Measurements from ENCODE around the gene DCAF4. TPM values are rescaled to one million over a fixed set of nuclear protein-coding genes. Genes with fewer than 3 reads are reported as not detected.

The DCAF4 gene
- polyA plus RNA-seq, 1 of the 3 experiments (the other 2 are of a cell fraction), result 17.9 TPM

DNA sequence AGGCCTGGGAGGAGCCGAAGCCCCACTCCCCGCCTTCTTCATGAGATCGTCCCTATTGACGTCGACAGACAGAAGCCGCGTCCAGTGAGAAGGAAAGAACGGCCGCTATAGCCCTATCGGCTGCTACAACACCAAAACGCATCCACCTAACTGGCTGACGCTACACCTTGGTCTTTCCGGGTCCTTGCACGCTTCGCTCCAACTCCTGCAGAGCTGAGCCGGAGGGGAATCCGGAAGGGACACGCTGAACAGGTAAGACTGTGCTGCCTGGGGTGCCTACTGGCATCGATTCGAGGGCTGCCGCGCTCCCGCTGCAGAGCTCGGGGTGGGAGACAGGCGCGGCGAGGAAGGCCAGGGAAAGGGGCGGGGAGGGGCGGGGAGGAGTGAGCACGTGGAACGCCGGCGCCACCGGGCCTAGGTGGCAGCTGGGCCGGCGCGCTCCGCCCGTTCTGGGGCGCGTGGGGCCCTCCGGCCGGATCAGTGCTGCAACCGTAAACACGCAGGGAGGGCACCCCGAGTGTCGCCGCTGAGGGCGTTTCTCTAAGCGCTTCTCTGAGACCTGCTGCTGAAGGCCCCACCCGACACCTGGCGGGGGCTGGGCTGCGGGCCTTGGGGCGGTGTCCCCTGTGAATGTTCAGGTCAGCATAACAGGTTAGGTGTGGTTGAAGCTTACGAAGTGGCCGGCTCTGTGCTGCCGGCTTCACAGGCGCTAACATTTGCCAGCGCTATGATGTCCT is at the start of gene DCAF4 (continued):
- TF ChIP-seq EP300 (IDR thresholded peaks at IDR 0.05; ENCODE audit: borderline replicate concordance in 1 of 2, low read depth in 1 of 2, low read length in 1 of 2) (no peak), EZH2phosphoT487 (IDR thresholded peaks at IDR 0.05; ENCODE audit: borderline replicate concordance, low read depth) (no peak), NRF1 (IDR thresholded peaks at IDR 0.05; ENCODE audit: low read depth, low read length) (no peak), RCOR1 (IDR thresholded peaks at IDR 0.05; ENCODE audit: low read length) (no peak), YY1 (IDR thresholded peaks at IDR 0.05; ENCODE audit: low read depth) (no peak), USF1 (IDR thresholded peaks at IDR 0.05; ENCODE audit: borderline replicate concordance, low read depth) (peak; percentile 49; the same call in 1 of the 2 replicates), MEF2A (IDR thresholded peaks at IDR 0.05; ENCODE audit: borderline replicate concordance, low read depth) (no peak)
- TF ChIP-seq, protein P1, sequence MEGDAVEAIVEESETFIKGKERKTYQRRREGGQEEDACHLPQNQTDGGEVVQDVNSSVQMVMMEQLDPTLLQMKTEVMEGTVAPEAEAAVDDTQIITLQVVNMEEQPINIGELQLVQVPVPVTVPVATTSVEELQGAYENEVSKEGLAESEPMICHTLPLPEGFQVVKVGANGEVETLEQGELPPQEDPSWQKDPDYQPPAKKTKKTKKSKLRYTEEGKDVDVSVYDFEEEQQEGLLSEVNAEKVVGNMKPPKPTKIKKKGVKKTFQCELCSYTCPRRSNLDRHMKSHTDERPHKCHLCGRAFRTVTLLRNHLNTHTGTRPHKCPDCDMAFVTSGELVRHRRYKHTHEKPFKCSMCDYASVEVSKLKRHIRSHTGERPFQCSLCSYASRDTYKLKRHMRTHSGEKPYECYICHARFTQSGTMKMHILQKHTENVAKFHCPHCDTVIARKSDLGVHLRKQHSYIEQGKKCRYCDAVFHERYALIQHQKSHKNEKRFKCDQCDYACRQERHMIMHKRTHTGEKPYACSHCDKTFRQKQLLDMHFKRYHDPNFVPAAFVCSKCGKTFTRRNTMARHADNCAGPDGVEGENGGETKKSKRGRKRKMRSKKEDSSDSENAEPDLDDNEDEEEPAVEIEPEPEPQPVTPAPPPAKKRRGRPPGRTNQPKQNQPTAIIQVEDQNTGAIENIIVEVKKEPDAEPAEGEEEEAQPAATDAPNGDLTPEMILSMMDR (IDR thresholded peaks at IDR 0.05), result no peak
- TF ChIP-seq, protein P2, sequence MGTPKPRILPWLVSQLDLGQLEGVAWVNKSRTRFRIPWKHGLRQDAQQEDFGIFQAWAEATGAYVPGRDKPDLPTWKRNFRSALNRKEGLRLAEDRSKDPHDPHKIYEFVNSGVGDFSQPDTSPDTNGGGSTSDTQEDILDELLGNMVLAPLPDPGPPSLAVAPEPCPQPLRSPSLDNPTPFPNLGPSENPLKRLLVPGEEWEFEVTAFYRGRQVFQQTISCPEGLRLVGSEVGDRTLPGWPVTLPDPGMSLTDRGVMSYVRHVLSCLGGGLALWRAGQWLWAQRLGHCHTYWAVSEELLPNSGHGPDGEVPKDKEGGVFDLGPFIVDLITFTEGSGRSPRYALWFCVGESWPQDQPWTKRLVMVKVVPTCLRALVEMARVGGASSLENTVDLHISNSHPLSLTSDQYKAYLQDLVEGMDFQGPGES (IDR thresholded peaks at IDR 0.05; ENCODE audit: low read depth, low read length), result peak; percentile 78

DNA sequence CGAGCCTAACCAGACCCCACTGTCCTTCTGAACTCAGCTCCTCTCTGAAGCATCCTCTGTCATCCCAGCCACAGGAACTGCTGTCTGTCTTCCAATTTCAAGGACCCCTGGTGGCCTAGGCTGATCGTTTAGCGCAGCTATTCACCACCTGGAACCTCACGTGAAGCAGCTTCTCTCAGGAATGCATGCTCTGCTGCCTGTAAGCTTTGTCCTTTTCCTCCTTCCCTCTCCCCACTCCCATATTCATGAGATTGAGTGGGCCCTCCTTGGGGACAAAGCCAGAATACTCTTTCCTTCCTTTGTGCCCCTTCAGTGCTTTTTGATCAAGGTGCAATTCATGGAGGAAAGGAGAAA is 49.6 kb upstream of the DCAF4 start:
- no peaks in the 10 kb centered on the region for H3K36me3 ChIP-seq (replicated peaks in 1 of 2; ENCODE audit: control insufficient read depth in 1 of 2, insufficient read depth in 2 of 2, low read length in 1 of 2)
- no peak overlapping the region for H3K4me2 ChIP-seq
- H3K27me3 ChIP-seq (ENCODE audit: insufficient read depth), result no peaks in the 10 kb centered on the region
- no peak for TF ChIP-seq FOXM1 (IDR thresholded peaks at IDR 0.05; ENCODE audit: low read depth)
- no peak for TF ChIP-seq JUND (IDR thresholded peaks at IDR 0.05)
- no peak for TF ChIP-seq RAD21 (IDR thresholded peaks at IDR 0.05; ENCODE audit: low read length)
- TF ChIP-seq POLR2AphosphoS5 (IDR thresholded peaks at IDR 0.05; ENCODE audit: low read depth, low read length), result no peak
- no peak for TF ChIP-seq SIN3A (IDR thresholded peaks at IDR 0.05; ENCODE audit: borderline replicate concordance, low read depth, low read length)
- TF ChIP-seq FOSL2 (IDR thresholded peaks at IDR 0.05; ENCODE audit: borderline replicate concordance, low read depth), result no peak
- TF ChIP-seq NFIC (IDR thresholded peaks at IDR 0.05; ENCODE audit: borderline replicate concordance), result no peak
- no peak for TF ChIP-seq PBX3 (IDR thresholded peaks at IDR 0.05)
- TF ChIP-seq CHD2 (IDR thresholded peaks at IDR 0.05; ENCODE audit: low read length, partially characterized antibody), result no peak
- no peak for TF ChIP-seq SMC3 (IDR thresholded peaks at IDR 0.05; ENCODE audit: low read depth, low read length)
- no peak for TF ChIP-seq MAX (IDR thresholded peaks at IDR 0.05; ENCODE audit: low read depth)
- TF ChIP-seq FOXJ3 (CRISPR knock-in tag; IDR thresholded peaks at IDR 0.05), result no peak
- TF ChIP-seq, protein P1 (IDR thresholded peaks at IDR 0.05), result no peak
- TF ChIP-seq, protein P2 (IDR thresholded peaks at IDR 0.05; ENCODE audit: low read depth, low read length), result no peak
- TF ChIP-seq TAF1 (IDR thresholded peaks at IDR 0.05; ENCODE audit: borderline replicate concordance, low read depth, low read length), result no peak
- no peak for TF ChIP-seq EZH2phosphoT487 (IDR thresholded peaks at IDR 0.05; ENCODE audit: borderline replicate concordance, low read depth)
- DNase-seq, result no peak
- H3K79me2 ChIP-seq (ENCODE audit: insufficient read depth), result no peaks in the 10 kb centered on the region
- no peak overlapping the region for H3K9ac ChIP-seq
- no peaks in the 10 kb centered on the region for H3K9me3 ChIP-seq
- H2AFZ ChIP-seq (ENCODE audit: low read depth), result no peak overlapping the region
- H3K27ac ChIP-seq (ENCODE audit: low read depth in 2 of 2, low read length in 1 of 2), result no peak overlapping the region
- H4K20me1 ChIP-seq (ENCODE audit: insufficient read depth), result no peaks in the 10 kb centered on the region
- no peaks in the 10 kb centered on the region for H3K9me2 ChIP-seq
- CTCF ChIA-PET, result interaction anchor here (1.1 kb wide), 1 partner anchor 359 kb away, joined by 3 read pairs; no protein-coding TSS in a partner anchor
- 48% methylated on average over 4 of the region's 4 CpGs for WGBS (ENCODE audit: low lambda C conversion rate)
- no peak overlapping the region for H3K4me3 ChIP-seq (ENCODE audit: low read depth in 2 of 2, low read length in 1 of 2)
- H3F3A ChIP-seq (replicated peaks; ENCODE audit: insufficient read depth), result no peaks in the 10 kb centered on the region
- no peaks in the 10 kb centered on the region; a peak in 1 of 4 replicates for H3K4me1 ChIP-seq (ENCODE audit: control insufficient read depth in 1 of 2, insufficient read depth in 2 of 2, low read depth in 1 of 2, low read length in 1 of 2)
- POLR2A ChIA-PET, result no interaction called here
